ENCODE measurements around the gene ADCY6.

ADCY6 gene

DNA sequence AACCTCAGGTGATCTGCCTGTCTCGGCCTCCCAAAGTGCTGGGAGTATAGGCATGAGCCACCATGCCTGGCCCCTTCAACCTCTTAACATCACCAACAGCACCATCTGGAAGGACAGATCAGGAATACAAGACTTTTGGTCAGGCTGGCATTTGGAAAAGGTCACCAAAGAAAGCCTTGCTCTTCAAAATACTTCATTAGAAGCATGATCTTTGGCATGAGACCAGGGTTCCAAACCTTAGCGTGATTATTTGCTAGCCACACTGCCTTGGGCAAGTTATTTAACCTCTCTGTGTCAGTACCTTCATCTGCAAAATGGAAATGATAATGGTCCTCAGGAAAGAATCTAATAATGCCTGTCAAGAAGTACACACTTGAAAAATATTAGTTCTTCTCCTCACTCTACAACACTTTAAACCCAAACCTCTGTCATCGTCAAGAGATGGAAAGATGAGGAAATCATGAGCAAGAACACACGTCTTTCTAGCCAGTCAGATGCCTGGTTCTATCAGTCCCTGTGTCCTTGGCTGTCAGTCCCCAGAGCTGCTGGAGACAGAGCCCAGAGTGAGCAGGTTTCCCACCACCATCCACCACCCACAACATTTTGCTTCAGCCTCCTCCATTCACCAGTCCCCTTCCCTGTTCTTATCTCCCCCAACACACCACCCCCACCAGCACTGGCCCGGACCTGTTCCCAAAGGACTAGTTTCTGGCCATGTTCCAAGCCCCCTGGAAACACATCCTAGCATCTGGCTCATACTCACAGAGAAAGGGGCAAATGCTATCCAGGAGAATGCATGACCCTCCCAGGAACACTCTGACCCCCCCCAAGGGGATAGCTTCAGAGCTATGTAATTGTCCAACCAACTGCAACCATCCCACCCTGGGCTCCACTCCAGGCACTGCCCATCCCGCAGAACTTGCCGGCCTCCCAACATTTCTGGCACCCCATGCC is 2.0 kb downstream of the ADCY6 start:
- peak overlapping the region; percentile 70 for H3K4me3 ChIP-seq (replicated peaks; ENCODE audit: low read depth, low read length)
- TF ChIP-seq, protein P1, sequence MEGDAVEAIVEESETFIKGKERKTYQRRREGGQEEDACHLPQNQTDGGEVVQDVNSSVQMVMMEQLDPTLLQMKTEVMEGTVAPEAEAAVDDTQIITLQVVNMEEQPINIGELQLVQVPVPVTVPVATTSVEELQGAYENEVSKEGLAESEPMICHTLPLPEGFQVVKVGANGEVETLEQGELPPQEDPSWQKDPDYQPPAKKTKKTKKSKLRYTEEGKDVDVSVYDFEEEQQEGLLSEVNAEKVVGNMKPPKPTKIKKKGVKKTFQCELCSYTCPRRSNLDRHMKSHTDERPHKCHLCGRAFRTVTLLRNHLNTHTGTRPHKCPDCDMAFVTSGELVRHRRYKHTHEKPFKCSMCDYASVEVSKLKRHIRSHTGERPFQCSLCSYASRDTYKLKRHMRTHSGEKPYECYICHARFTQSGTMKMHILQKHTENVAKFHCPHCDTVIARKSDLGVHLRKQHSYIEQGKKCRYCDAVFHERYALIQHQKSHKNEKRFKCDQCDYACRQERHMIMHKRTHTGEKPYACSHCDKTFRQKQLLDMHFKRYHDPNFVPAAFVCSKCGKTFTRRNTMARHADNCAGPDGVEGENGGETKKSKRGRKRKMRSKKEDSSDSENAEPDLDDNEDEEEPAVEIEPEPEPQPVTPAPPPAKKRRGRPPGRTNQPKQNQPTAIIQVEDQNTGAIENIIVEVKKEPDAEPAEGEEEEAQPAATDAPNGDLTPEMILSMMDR (IDR thresholded peaks at IDR 0.05; ENCODE audit: low read depth, low read length, missing control alignments) = no peak
- no peak for DNase-seq (ENCODE audit: extremely low read depth, low read depth)

DNA sequence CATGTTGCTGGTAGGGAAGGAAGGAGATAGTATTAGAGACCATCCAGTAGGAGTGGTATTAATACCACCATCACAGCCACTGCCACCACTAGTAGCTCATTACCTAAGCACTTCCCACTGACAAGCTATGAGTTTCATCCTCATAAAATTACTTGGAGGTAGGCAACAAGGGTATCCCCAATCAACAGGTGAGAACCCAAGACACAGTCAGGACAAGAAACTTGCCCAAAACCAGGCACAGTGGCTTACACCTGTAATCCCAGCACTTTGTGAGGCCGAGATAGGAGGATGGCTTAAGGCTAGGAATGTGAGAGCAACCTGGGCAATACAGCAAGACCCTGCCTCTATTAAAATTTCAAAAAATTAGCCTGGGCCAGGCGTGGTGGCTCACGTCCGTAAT is 5.5 kb downstream of the ADCY6 start:
- TF ChIP-seq, protein P1 (IDR thresholded peaks at IDR 0.05; ENCODE audit: low read depth, low read length, missing control alignments) = no peak
- no peak overlapping the region for H3K4me3 ChIP-seq (replicated peaks; ENCODE audit: low read depth, low read length)

DNA sequence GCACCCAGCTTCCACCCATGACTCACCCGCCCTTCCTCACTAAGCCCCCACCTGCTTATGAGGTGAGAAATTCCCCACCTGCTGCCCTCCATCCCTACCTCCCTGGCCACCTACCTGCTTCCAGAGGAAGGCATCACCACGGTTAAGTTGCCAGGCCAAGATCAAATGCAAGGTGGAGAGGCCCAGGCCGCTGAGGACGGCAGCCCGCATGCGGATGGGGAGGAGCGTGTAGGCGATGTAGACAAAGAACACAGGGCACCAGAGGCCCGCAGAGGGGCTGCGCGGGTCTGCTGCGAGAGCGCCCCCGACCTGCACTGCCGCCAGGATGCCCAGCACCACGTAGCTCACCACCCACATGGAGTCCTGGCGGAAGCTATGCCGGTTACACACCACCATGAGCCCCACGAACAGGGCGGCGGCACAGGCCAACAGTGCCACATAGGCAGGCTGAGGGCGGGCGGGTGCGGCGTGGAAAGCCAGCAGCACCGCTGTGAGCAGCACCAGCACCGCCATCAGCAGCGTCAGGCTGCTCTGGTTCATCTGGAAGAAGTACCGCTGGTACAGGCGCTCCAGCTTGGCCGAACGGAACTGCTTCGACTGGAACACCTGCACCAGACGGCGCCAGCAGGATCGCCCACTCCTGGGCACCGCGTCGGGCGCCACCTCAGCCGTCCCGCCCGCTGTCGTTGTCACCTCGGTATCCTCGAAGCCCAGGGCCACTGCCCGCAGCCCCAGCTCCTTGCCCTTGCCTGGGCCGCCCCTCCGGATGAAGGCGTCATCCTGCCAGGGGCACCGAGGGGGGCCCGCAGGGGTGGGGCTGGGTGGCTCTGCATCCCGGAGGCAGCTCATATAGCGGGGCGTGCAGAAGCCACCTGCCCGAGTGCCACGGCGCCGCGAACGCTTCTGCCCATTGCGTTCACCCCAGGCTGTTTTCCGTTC is 6.2 kb downstream of the ADCY6 start:
- DNase-seq (ENCODE audit: extremely low read depth, low read depth) = no peak
- H3K4me3 ChIP-seq (replicated peaks; ENCODE audit: low read depth, low read length) = no peak overlapping the region
- TF ChIP-seq, protein P1 (IDR thresholded peaks at IDR 0.05; ENCODE audit: low read depth, low read length, missing control alignments) = no peak

More for the DNA sequence above, 5.5 kb downstream of the ADCY6 start:
- DNase-seq (ENCODE audit: extremely low read depth, low read depth) = no peak

DNA sequence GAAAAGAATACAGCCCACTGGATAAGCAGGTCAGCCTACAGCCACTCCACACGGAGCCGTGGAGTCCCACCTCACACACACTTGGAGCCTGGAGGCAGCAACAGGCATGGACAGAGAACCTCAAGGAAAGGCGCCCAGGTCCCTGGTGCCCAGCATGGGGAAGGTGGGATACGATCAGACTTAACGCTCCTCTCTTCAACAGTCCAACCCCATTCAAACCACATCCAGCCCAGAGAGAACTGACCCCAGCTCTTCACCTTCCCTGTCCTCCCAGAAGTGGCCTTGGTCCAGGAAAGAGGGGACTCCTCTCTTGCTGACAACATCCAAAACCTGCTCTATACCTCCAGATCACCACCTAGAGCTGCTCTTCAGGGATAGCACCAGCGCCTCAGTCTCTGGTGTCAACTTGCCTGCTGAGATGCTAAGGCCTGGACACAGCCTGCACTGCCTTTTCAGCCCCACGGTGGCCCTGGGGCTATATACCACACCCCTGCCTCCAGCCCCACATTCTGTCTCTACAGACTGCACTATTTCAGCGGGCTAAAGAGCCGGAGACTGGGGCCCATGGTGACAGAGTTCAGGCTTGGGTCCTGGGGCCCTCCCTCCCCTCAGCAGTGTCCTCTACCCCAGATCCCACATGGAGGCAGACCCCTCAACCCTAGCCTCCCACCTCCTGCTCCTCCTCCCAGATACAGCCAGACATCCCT is 7.0 kb downstream of the ADCY6 start:
- TF ChIP-seq, protein P1 (IDR thresholded peaks at IDR 0.05; ENCODE audit: low read depth, low read length, missing control alignments) = no peak
- H3K4me3 ChIP-seq (replicated peaks; ENCODE audit: low read depth, low read length) = no peak overlapping the region
- DNase-seq (ENCODE audit: extremely low read depth, low read depth) = no peak

DNA sequence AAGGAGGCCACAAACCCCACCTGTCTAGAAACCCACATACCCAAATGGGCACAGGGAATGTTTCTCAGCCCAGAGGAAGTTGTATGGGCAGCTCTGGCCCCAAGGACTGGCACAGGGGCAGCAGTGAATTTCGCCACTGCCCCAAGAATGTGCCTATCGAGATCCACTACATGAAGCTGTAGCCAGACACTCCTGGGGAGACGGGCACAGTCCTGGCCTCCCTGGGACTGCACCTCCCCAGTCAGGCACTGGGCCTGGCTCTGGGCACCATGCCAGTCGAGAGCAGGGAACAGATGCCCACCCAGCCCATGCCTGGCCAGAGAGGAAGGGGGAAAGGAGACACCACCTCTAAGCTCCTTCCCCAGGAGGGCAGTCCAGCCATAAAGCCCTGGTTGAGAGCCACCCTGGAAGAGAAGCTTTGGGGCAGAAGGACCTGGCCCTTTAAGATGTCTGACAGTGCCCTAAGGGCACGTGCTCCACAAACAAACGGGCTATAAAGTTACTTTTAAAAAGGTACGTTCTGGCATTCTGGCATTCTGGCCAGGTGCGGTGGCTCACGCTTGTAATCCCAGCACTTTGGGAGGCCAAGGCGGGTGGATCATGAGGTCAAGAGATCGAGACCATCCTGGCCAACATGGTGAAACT is 8.4 kb downstream of the ADCY6 start:
- no peak overlapping the region for H3K4me3 ChIP-seq (replicated peaks; ENCODE audit: low read depth, low read length)
- DNase-seq (ENCODE audit: extremely low read depth, low read depth) = no peak
- TF ChIP-seq, protein P1 (IDR thresholded peaks at IDR 0.05; ENCODE audit: low read depth, low read length, missing control alignments) = no peak

DNA sequence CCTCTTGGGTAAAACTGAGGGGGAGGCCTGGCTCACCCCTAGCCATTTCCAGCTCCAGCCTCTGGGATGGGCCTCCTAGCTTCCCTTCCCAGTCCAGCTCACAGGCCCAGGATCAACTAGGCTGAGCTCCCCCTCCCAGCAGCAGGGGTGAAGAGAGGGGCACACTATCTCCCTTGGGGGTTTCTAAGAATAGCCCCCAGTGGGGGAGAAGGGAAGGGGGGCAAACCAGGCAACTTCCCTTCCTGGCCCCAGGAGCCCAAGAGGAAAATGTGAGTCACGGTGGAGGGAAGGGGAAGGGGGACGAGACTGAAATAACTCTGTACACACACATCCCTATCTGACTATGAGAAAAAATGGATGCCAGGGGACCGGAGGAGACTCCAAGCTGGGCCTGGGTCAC is 9.0 kb downstream of the ADCY6 start:
- H3K4me3 ChIP-seq (replicated peaks; ENCODE audit: low read depth, low read length) = no peak overlapping the region
- TF ChIP-seq, protein P1 (IDR thresholded peaks at IDR 0.05; ENCODE audit: low read depth, low read length, missing control alignments) = no peak
- DNase-seq (ENCODE audit: extremely low read depth, low read depth) = no peak
